Prostate gland (tissue), 2 donors: ENCODE data around the gene SOBP.

Source experiments
- POLR2A ChIP-seq: fragments of 450-650 bp; IDR thresholded peaks from one replicate; pipeline ENCODE4 v1.6.1; 2016; ENCODE audit warnings: antibody characterized with exemption, mild to moderate bottlenecking
- POLR2AphosphoS5 ChIP-seq: sonication (generic); formaldehyde crosslinking; IDR thresholded peaks from one replicate; pipeline ENCODE4 v1.6.1; 2017; ENCODE audit warnings: antibody characterized with exemption
- TF ChIP-seq, protein P1 (sequence below), 4 experiments: fragments of 200-600 bp in 2 of 4; fragments of 450-650 bp in 2 of 4; sonication (generic) in 2 of 4; IDR thresholded peaks; 1 replicate in 3 of 4; 2 replicates in 1 of 4; pipeline ENCODE4 v1.5.1; 2016 to 2019; ENCODE audit warnings: antibody characterized with exemption in 4 of 4, mild to moderate bottlenecking in 2 of 4, moderate library complexity in 2 of 4

DNA sequence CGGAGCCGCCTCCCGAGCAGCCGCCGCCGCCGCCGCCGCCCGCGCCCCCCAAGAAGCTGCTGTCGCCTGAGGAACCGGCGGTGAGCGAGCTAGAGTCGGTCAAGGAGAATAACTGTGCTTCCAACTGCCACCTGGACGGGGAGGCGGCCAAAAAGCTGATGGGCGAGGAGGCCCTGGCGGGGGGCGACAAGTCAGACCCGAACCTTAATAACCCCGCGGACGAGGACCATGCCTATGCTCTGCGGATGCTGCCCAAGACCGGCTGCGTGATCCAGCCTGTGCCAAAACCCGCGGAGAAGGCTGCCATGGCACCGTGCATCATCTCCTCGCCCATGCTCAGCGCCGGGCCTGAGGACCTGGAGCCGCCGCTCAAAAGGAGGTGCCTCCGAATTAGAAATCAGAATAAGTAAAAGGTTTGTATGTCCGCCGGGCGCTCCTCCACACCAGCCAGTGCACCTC lies 145.2 kb downstream of the SOBP start:
- TF ChIP-seq, protein P1, sequence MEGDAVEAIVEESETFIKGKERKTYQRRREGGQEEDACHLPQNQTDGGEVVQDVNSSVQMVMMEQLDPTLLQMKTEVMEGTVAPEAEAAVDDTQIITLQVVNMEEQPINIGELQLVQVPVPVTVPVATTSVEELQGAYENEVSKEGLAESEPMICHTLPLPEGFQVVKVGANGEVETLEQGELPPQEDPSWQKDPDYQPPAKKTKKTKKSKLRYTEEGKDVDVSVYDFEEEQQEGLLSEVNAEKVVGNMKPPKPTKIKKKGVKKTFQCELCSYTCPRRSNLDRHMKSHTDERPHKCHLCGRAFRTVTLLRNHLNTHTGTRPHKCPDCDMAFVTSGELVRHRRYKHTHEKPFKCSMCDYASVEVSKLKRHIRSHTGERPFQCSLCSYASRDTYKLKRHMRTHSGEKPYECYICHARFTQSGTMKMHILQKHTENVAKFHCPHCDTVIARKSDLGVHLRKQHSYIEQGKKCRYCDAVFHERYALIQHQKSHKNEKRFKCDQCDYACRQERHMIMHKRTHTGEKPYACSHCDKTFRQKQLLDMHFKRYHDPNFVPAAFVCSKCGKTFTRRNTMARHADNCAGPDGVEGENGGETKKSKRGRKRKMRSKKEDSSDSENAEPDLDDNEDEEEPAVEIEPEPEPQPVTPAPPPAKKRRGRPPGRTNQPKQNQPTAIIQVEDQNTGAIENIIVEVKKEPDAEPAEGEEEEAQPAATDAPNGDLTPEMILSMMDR (IDR thresholded peaks at IDR 0.05): no peak
- TF ChIP-seq POLR2A (no peak), POLR2AphosphoS5 (no peak)
